Sigmoid colon (tissue), 4 donors: Measurements from ENCODE around the gene CMKLR1.

ENCODE experiments used
- CTCF ChIP-seq, 4 experiments: fragments of 450-650 bp in 3 of 4; fragments of 200-600 bp in 1 of 4; IDR thresholded peaks; one replicate each; pipeline ENCODE4 v1.5.1; 2016 to 2019; ENCODE audit warnings: antibody characterized with exemption in 4 of 4, mild to moderate bottlenecking in 3 of 4, moderate library complexity in 2 of 4
- EP300 ChIP-seq, 4 donors: sonication (generic); formaldehyde crosslinking; IDR thresholded peaks; one replicate each; pipeline ENCODE4 v1.6.1; 2017; ENCODE audit warnings: antibody characterized with exemption in 4 of 4
- POLR2A ChIP-seq, 2 donors: fragments of 450-650 bp; IDR thresholded peaks; one replicate each; pipeline ENCODE4 v1.6.1; 2016; ENCODE audit warnings: antibody characterized with exemption in 2 of 2, mild to moderate bottlenecking in 2 of 2, moderate library complexity in 2 of 2
- POLR2AphosphoS5 ChIP-seq, 4 donors: sonication (generic); formaldehyde crosslinking; IDR thresholded peaks; one replicate each; pipeline ENCODE4 v1.6.1; 2017; ENCODE audit warnings: antibody characterized with exemption in 4 of 4

DNA sequence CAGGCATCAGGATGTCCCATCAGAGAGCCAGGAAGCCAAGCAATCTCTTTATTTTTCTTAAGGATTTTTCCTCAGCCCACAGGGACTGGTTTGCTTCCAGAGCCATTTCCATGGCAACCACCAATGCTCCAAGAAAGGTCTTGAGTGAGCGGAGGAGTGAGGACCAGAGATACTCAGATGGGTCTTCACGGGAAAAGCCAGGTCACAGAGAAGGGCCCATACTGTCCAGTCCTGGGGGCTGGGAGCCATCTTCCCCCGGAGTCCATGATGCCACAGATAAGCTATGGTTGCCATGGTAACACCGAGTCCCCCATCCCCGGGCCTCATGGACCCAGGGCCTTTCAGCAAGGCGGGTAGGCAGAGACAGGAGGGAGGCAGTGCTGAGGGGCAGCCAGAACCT lies 28.6 kb downstream of the CMKLR1 start:
- TF ChIP-seq CTCF (IDR thresholded peaks at IDR 0.05) = no peak
- no peak for TF ChIP-seq POLR2AphosphoS5 (IDR thresholded peaks at IDR 0.05)
- TF ChIP-seq POLR2A (IDR thresholded peaks at IDR 0.05) = no peak
- no peak for TF ChIP-seq EP300 (IDR thresholded peaks at IDR 0.05)
